HG02870 (cell line): ENCODE data around the gene CPED1.
A peak's percentile ranks its signal among the peaks of the same experiment; 100 is the strongest.
"Not testable (repeated sequence)": the region's sequence is repeated elsewhere in the genome, so short reads cannot be mapped to it uniquely, and the experiment has no call there.

Experiments used
- ATAC-seq: cut with Tn5 transposase; IDR thresholded peaks from one replicate; pipeline ENCODE4 v1.9.1; 2021; ENCODE audit warnings: mild to moderate bottlenecking, moderate library complexity; ENCODE audit not compliant: unreplicated experiment

Gene CPED1

GRCh38 chr7:121062671-121063279 is 74.3 kb downstream of the CPED1 start:
- no peak for ATAC-seq

DNA sequence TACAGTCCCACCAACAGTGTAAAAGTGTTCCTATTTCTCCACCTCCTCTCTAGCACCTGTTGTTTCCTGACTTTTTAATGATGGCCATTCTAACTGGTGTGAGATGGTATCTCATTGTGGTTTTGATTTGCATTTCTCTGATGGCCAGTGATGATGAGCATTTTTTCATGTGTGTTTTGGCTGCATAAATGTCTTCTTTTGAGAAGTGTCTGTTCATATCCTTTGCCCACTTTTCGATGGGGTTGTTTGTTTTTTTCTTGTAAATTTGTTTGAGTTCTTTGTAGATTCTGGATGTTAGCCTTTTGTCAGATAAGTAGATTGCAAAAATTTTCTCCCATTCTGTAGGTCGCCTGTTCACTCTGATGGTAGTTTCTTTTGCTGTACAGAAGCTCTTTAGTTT is 79.2 kb downstream of the CPED1 start:
- ATAC-seq = not testable (repeated sequence)

DNA sequence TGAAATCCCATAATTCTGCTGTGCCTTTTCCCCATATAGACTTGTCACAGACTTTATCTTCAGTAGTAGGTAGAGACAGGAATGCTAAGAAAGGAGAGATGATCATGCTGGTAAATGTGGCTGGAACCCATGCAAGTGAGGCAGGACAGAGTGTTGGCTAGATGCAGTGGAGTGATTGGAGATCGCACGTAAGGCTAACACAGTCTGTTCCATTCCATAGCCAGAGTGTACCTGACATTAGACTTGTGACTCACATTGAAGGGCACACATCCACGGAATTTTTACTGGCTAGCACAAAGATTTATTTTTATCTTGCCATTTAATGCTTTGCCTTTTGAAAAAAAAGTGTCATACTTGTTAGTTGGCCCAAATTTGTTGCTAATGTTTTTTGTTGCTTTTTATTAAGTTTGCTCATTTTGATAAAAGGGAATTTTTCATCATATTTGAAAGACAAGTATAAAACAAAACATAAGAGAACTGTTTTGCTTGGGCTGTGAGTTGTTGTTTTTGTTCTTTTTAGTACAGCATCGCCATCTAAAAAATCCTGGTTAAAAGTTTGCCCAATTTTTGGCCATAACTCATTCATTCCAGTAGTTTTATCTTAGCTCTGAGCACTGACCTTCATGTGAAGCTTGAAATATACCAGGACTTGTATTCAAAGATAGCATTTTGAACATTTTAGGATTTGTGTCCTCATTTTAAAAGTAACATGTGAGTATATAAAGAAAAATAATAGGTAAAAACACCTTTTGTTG is 81.0 kb downstream of the CPED1 start:
- no peak for ATAC-seq

- no peak for ATAC-seq
These were observed 82.6 kb downstream of the CPED1 start for GRCh38 chr7:121071132-121071531.

- no peak for ATAC-seq
These were observed 83.2 kb downstream of the CPED1 start for GRCh38 chr7:121071662-121072061.

- no peak for ATAC-seq
These were observed 84.3 kb downstream of the CPED1 start for GRCh38 chr7:121072826-121073225.

GRCh38 chr7:121073463-121074099 is 85.1 kb downstream of the CPED1 start:
- ATAC-seq = no peak

DNA sequence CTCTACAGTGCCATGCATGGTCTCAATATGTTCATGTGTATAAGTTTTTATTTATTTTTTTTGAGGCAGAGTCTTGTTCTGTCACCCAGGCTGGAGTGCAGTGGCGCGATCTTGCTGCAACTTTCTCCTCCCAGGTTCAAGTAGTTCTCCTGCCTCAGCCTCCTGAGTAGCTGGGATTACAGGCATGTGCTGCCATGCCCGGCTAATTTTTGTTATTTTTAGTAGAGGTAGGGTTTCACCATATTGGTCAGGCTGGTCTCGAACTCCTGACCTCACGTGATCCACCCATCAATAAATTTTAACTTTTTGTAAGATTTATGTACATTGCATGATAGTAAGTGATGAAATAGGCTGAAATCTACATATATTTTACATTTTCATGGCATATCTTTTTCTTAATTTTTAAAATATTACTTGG is 86.9 kb downstream of the CPED1 start:
- ATAC-seq = not testable (repeated sequence)

- ATAC-seq = no peak
These were observed 87.4 kb downstream of the CPED1 start for GRCh38 chr7:121075952-121076349.

GRCh38 chr7:121076350-121077164 is 88.0 kb downstream of the CPED1 start:
- no peak for ATAC-seq

DNA sequence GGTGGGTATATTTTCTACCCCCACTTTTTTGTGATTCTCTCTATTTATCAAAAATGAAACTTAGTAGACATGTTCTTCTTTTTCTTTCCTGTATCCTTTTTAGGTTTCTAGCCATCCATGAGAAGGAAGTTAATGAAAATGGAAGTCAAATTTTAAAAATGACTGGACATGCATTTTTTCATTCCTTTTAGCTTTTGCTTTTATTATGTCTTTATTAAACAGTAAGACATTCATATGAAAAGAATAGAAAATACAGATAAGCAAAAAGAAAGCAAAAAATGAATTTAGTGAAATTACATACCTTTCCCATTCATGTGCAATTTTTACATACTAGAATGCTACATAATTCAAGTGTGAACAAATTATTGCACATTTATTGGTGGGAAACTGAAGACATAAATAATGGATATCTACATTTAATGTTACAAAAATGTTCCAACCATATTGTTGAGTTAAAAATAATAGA is 88.7 kb downstream of the CPED1 start:
- ATAC-seq = no peak

- ATAC-seq = no peak
These were observed 90.3 kb downstream of the CPED1 start for GRCh38 chr7:121078701-121079227.

DNA sequence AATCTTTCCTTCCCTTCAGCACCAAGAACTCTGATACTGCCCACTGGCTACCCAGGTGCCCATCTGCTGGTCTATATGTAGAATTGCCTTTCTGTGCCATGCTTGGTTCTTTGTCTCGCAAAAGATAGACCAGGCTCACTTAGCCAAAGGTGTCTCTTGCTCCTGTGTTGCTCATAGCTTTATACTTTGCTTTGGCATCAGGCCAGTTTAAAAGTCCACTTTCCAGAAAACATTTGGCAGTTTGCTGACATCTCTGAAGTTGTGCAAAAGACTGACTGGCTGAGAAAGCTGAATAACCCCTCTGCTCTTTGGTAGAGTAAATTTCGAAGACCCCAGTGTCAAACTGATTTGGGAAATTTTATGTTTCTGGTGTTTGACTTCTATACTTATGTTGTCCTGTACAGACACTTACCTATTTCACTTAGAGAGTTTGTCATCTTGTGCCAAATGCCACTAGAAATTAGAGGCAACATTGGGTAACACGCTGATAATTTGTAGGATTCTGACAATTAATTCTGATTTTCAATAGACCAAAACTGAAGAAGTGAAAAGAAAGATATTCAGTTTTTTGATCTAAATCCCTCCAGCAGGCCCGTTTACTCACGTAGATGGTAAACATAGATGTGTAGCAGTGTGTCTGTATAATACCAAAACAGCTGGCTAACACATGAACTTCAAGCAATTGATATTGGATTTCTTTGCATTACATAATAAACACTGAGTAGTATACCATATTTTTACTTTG is 91.1 kb downstream of the CPED1 start:
- no peak for ATAC-seq

DNA sequence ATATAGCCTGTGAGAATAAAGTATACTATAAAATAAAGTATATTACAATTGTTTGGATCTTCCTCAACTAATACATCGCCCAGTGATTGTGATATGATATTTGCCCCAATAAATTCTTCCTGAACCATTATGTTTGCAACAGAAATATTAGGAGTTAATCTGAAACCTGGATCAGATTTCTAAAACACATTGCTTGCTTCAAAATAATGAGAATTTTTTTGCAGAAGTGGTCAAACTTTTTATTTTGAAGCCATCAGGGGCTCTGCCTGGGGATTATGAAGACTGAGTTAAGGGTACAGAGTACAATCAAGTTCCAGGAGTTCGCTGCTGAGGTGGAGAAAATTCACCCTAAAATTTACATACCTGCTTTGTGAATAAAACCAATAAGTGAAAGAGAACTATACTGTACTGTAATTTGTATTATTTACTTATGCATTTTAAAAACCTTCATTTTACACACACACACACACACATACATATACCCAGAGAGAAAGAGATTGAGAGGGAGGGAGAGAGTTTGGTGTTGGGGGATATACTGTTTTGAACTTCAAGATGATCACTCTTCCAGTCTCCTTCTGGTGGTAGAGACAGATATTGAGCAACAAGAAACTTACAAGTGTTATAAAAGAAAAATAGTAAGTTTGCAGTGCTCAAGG is 91.9 kb downstream of the CPED1 start:
- ATAC-seq = no peak

- no peak for ATAC-seq
These were observed 92.4 kb downstream of the CPED1 start for GRCh38 chr7:121080913-121081326.

- peak; percentile 81 for ATAC-seq
These were observed 92.9 kb downstream of the CPED1 start for GRCh38 chr7:121081327-121081936.

DNA sequence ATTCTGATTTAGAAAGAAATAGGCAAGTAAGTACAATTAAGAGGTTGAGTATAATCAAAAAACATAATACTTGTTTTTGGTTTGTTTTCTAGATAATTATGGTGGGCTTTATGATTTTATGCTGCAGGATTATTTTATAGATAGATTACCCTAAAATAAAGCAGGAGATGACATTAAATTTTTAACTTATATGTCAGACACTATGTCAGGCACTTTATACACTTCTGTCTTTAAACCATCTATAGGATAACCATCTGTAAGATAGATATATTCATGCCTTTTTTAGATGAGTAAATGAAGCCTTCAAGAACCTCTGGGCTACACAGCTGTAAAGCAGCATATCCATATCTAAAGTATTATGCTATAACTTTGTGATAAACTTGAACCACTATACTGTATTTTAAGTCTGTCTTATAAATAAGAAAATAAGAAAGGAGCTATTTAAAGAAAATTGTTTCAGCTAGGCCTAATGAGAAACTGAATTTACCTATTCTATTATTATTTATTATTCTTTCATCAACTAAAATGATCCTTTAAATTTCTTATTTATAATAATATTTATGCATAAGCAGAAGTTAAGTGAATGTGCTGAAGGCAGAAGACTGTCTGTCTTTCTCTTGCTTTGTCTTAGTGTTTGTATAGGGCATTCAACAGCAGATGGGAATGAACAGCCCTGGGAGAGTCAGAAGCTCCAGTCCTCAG is 94.0 kb downstream of the CPED1 start:
- no peak for ATAC-seq

GRCh38 chr7:121083138-121083789 is 94.8 kb downstream of the CPED1 start:
- ATAC-seq = no peak
